Omental fat pad (tissue), 4 donors: ENCODE data around the gene ZNF22. TPM values are rescaled to one million over a fixed set of nuclear protein-coding genes. Genes with fewer than 3 reads are reported as not detected.

Experiments used
- ATAC-seq: fragments of 150-250 bp; one replicate; pipeline ENCODE4 v1.9.1; 2016; ENCODE audit warnings: mild to moderate bottlenecking, moderate library complexity; ENCODE audit not compliant: low FRiP score
- DNase-seq: peaks from one replicate; pipeline ENCODE4 v3.0.0-alpha.2; 2019; ENCODE audit warnings: low spot score
- CTCF ChIP-seq, 3 donors: fragments of 450-650 bp; IDR thresholded peaks; one replicate each; pipeline ENCODE4 v1.5.1; 2016 to 2017; ENCODE audit warnings: antibody characterized with exemption in 3 of 3, mild to moderate bottlenecking in 3 of 3, moderate library complexity in 2 of 3
- total RNA-seq, 4 donors: library from RNA; depleted of rRNA; stranded (reverse); fragments of >200 nt; gene quantifications; one replicate each; pipeline ENCODE4 v1.1.0, GENCODE V29; 2016

The ZNF22 gene
- 10 to 100 TPM; 25.9 to 51.7 (median 37.7) TPM for total RNA-seq

- ATAC-seq (peak; percentile 85), DNase-seq (no peak)
- no peak for TF ChIP-seq CTCF (IDR thresholded peaks at IDR 0.05)
Measured at GRCh38 chr10:45000752-45001380, at the start of gene ZNF22. ZNF22 (plus strand) TSS chr10:45000923; CDS start chr10:45003369, 2,446 bp downstream.

- peak; percentile 13 for DNase-seq
- TF ChIP-seq CTCF (IDR thresholded peaks at IDR 0.05), result no peak
- ATAC-seq, result no peak
Measured at GRCh38 chr10:44951576-44952226, 49.0 kb upstream of the ZNF22 start.

- DNase-seq (no peak), ATAC-seq (no peak)
- no peak for TF ChIP-seq CTCF (IDR thresholded peaks at IDR 0.05)
Measured at GRCh38 chr10:44952779-44953231, 47.9 kb upstream of the ZNF22 start.

- ATAC-seq, result no peak
- no peak for TF ChIP-seq CTCF (IDR thresholded peaks at IDR 0.05)
Measured at GRCh38 chr10:44954042-44954441, 46.7 kb upstream of the ZNF22 start.

GRCh38 chr10:44954962-44955361 is 45.8 kb upstream of the ZNF22 start:
- TF ChIP-seq CTCF (IDR thresholded peaks at IDR 0.05), result no peak
- no peak for ATAC-seq

More at GRCh38 chr10:44954042-44954441, 46.7 kb upstream of the ZNF22 start:
- no peak for DNase-seq

GRCh38 chr10:44955413-44956070 is 45.2 kb upstream of the ZNF22 start:
- DNase-seq (peak; percentile 21), ATAC-seq (no peak)
- TF ChIP-seq CTCF (IDR thresholded peaks at IDR 0.05), result no peak

More at GRCh38 chr10:44954962-44955361, 45.8 kb upstream of the ZNF22 start:
- DNase-seq, result no peak
